H9 (cell line): ENCODE measurements around the gene LINGO1. TPM values are rescaled to one million over a fixed set of nuclear protein-coding genes. Genes with fewer than 3 reads are reported as not detected.

Experiments used
- DNase-seq: peaks from one replicate; pipeline ENCODE4 v3.0.0-alpha.2; 2017
- H2AFZ ChIP-seq: one replicate; pipeline ENCODE4 v1.6.1; 2013; ENCODE audit warnings: mild to moderate bottlenecking, low read length, control low read depth, moderate library complexity
- H2AK5ac ChIP-seq: 2 replicates; pipeline ENCODE4 v1.6.1; 2013; ENCODE audit warnings: low read length, control low read depth, mixed read lengths; ENCODE audit not compliant: insufficient read length
- H2BK120ac ChIP-seq: one replicate; pipeline ENCODE4 v1.6.1; 2013; ENCODE audit warnings: low read depth, mild to moderate bottlenecking, low read length, control low read depth, inconsistent platforms; ENCODE audit not compliant: poor library complexity, severe bottlenecking
- H2BK12ac ChIP-seq: 2 replicates; pipeline ENCODE4 v1.6.1; 2013; ENCODE audit warnings: low read length, control low read depth, mixed read lengths, low read depth; ENCODE audit not compliant: insufficient read length
- H2BK15ac ChIP-seq: 2 replicates; pipeline ENCODE4 v1.6.1; 2013; ENCODE audit warnings: low read depth, low read length, control low read depth
- H2BK20ac ChIP-seq: one replicate; pipeline ENCODE4 v1.6.1; 2013; ENCODE audit warnings: low read depth, mild to moderate bottlenecking, low read length, control low read depth, inconsistent platforms; ENCODE audit not compliant: poor library complexity, severe bottlenecking
- H2BK5ac ChIP-seq: 2 replicates; pipeline ENCODE4 v1.6.1; 2013; ENCODE audit warnings: low read length, control low read depth, mixed read lengths; ENCODE audit not compliant: insufficient read length
- H3K14ac ChIP-seq: 2 replicates; pipeline ENCODE4 v1.6.1; 2013; ENCODE audit warnings: low read length, control low read depth; ENCODE audit not compliant: insufficient read depth
- H3K18ac ChIP-seq: 2 replicates; pipeline ENCODE4 v1.6.1; 2013; ENCODE audit warnings: low read depth, mild to moderate bottlenecking, mixed read lengths, low read length, control low read depth; ENCODE audit not compliant: insufficient read length
- H3K23ac ChIP-seq: 2 replicates; pipeline ENCODE4 v1.6.1; 2013; ENCODE audit warnings: low read length, control low read depth, mixed read lengths, low read depth; ENCODE audit not compliant: insufficient read length
- H3K23me2 ChIP-seq: 2 replicates; pipeline ENCODE4 v1.6.1; 2013; ENCODE audit warnings: low read depth, mild to moderate bottlenecking, mixed read lengths, low read length, control low read depth; ENCODE audit not compliant: insufficient read length, poor library complexity, severe bottlenecking
- H3K27ac ChIP-seq: 2 replicates; pipeline ENCODE4 v1.5.1; 2013; ENCODE audit warnings: low read length, control low read depth, mixed read lengths, low read depth; ENCODE audit not compliant: insufficient read length
- H3K27me3 ChIP-seq: 2 replicates; pipeline ENCODE4 v1.6.1; 2013; ENCODE audit warnings: low read length, control low read depth, inconsistent platforms; ENCODE audit not compliant: insufficient read depth
- H3K4ac ChIP-seq: 2 replicates; pipeline ENCODE4 v1.6.1; 2013; ENCODE audit warnings: low read depth, mild to moderate bottlenecking, control low read depth, inconsistent platforms, low read length, moderate library complexity
- H3K4me1 ChIP-seq: 2 replicates; pipeline ENCODE4 v1.6.1; 2013; ENCODE audit warnings: low read length, control low read depth, inconsistent platforms; ENCODE audit not compliant: insufficient read depth
- H3K4me2 ChIP-seq: 2 replicates; pipeline ENCODE4 v1.6.1; 2013; ENCODE audit warnings: low read length, control low read depth, mixed read lengths; ENCODE audit not compliant: insufficient read length, insufficient read depth
- H3K56ac ChIP-seq: 2 replicates; pipeline ENCODE4 v1.6.1; 2013; ENCODE audit warnings: low read depth, mild to moderate bottlenecking, mixed read lengths, low read length, control low read depth; ENCODE audit not compliant: insufficient read length
- H3K79me1 ChIP-seq: 2 replicates; pipeline ENCODE4 v1.6.1; 2013; ENCODE audit warnings: low read depth, mild to moderate bottlenecking, moderate library complexity, low read length, control low read depth, inconsistent platforms; ENCODE audit not compliant: insufficient read depth, poor library complexity, severe bottlenecking
- H3K79me2 ChIP-seq: 2 replicates; pipeline ENCODE4 v1.6.1; 2013; ENCODE audit warnings: low read length, control low read depth, inconsistent platforms; ENCODE audit not compliant: insufficient read depth
- H3K9ac ChIP-seq: 2 replicates; pipeline ENCODE4 v1.6.1; 2013; ENCODE audit warnings: low read length, control low read depth, mixed read lengths; ENCODE audit not compliant: insufficient read length; ENCODE audit errors: extremely low read depth
- H3K9me3 ChIP-seq: one replicate; pipeline ENCODE4 v1.6.1; 2013; ENCODE audit warnings: low read depth, low read length, inconsistent platforms; ENCODE audit not compliant: control insufficient read depth
- H3T11ph ChIP-seq: one replicate; pipeline ENCODE4 v1.6.1; 2013; ENCODE audit warnings: mild to moderate bottlenecking, low read length, control low read depth, inconsistent platforms
- H4K20me1 ChIP-seq: one replicate; pipeline ENCODE4 v1.6.1; 2013; ENCODE audit not compliant: control insufficient read depth, insufficient read length, insufficient read depth
- H4K5ac ChIP-seq: 2 replicates; pipeline ENCODE4 v1.6.1; 2013; ENCODE audit warnings: low read depth, mild to moderate bottlenecking, mixed read lengths, low read length, control low read depth; ENCODE audit not compliant: insufficient read length
- H4K8ac ChIP-seq: replicated peaks from 2 replicates; pipeline ENCODE4 v1.6.1; 2013; ENCODE audit warnings: low read length, control low read depth, mixed read lengths, low read depth; ENCODE audit not compliant: insufficient read length
- H4K91ac ChIP-seq: 2 replicates; pipeline ENCODE4 v1.6.1; 2013; ENCODE audit warnings: low read depth, mild to moderate bottlenecking, moderate library complexity, mixed read lengths, low read length, control low read depth; ENCODE audit not compliant: insufficient read length
- H3K27ac Mint-ChIP-seq, 3 experiments: 2 replicates in 2 of 3; 3 replicates in 1 of 3; pipeline ENCODE4 v1.8.0; 2020 to 2021; ENCODE audit warnings: mixed read lengths in 3 of 3, mild to moderate bottlenecking in 1 of 3, moderate library complexity in 1 of 3
- H3K27me3 Mint-ChIP-seq: 2 replicates; pipeline ENCODE4 v1.8.0; 2021; ENCODE audit warnings: low read depth, mild to moderate bottlenecking, moderate library complexity, mixed read lengths
- H3K36me3 Mint-ChIP-seq, 3 experiments: 2 replicates in 2 of 3; 3 replicates in 1 of 3; pipeline ENCODE4 v1.8.0; 2020 to 2021; ENCODE audit warnings: low read depth in 3 of 3, mixed read lengths in 3 of 3; ENCODE audit not compliant: insufficient read depth in 1 of 3
- H3K4me1 Mint-ChIP-seq, 2 experiments: 2 replicates each; pipeline ENCODE4 v1.8.0; 2020; ENCODE audit warnings: mixed read lengths in 2 of 2
- H3K4me3 Mint-ChIP-seq, 2 experiments: 2 replicates in 1 of 2; 3 replicates in 1 of 2; pipeline ENCODE4 v1.8.0; 2020 to 2021; ENCODE audit warnings: mild to moderate bottlenecking in 2 of 2, mixed read lengths in 2 of 2, moderate library complexity in 1 of 2
- H3K9me3 Mint-ChIP-seq, 2 experiments: 2 replicates in 1 of 2; 3 replicates in 1 of 2; pipeline ENCODE4 v1.8.0; 2020; ENCODE audit warnings: mild to moderate bottlenecking in 2 of 2, mixed read lengths in 2 of 2, moderate library complexity in 1 of 2
- WGBS: extraction: QIAGEN DNeasy Blood & Tissue Kit; methylation state at CpG from one replicate; pipeline ENCODE4 v1.1.7; 2013; ENCODE audit warnings: missing lambda C conversion rate, low lambda C conversion rate, mixed read lengths; ENCODE audit not compliant: insufficient read length; ENCODE audit errors: extremely low coverage; 5-methylcytosine and 5-hydroxymethylcytosine counted together
- total RNA-seq: library from RNA; stranded (reverse); gene quantifications from 2 replicates; pipeline ENCODE4 v1.2.1, GENCODE V29; 2021
- TF ChIP-seq, protein P1 (sequence below): fragments of 200-600 bp; sonication (generic); conservative IDR thresholded peaks from 3 replicates; pipeline ENCODE4 v1.8.0; 2021; ENCODE audit warnings: antibody characterized with exemption, mild to moderate bottlenecking

The LINGO1 gene
- total RNA-seq, 1 experiment from 2014 or later: 41.6 TPM

GRCh38 chr15:77671362-77672056 lies 38.8 kb upstream of the LINGO1 start:
- H3K9me3 ChIP-seq: no peaks in the 10 kb centered on the region
- no peaks in the 10 kb centered on the region for H3K4me1 ChIP-seq
- Mint-ChIP-seq H3K27ac (no peak overlapping the region), H3K27me3 (no peaks in the 10 kb centered on the region), H3K4me3 (no peak overlapping the region), H3K4me1 (peaks cover 4 to 17% of the 10 kb centered on the region in 2 experiments; a peak in 3 of 4 replicates), H3K9me3 (no peaks in the 10 kb centered on the region), H3K36me3 (no peaks in the 10 kb centered on the region)
- H3K4ac ChIP-seq: no peak overlapping the region
- no peaks in the 10 kb centered on the region for H3K23me2 ChIP-seq
- no peak overlapping the region for H3T11ph ChIP-seq
- H2BK5ac ChIP-seq: no peak overlapping the region
- H2AK5ac ChIP-seq: no peak overlapping the region
- no peak overlapping the region for H2BK12ac ChIP-seq
- no peak overlapping the region for H3K27ac ChIP-seq
- H4K8ac ChIP-seq: no peak overlapping the region
- no peak overlapping the region; the same call in 1 of the 2 replicates for H3K14ac ChIP-seq
- no peak overlapping the region for H3K23ac ChIP-seq
- H4K91ac ChIP-seq: no peak overlapping the region
- WGBS: no CpG with 5 or more reads among the region's 13 CpGs
- H3K4me2 ChIP-seq: no peak overlapping the region
- H3K27me3 ChIP-seq: no peaks in the 10 kb centered on the region
- no peak overlapping the region for H2BK120ac ChIP-seq
- no peak overlapping the region for H4K5ac ChIP-seq
- H3K79me1 ChIP-seq: no peaks in the 10 kb centered on the region
- H3K56ac ChIP-seq: no peak overlapping the region
- no peaks in the 10 kb centered on the region for H4K20me1 ChIP-seq
- no peaks in the 10 kb centered on the region for H3K79me2 ChIP-seq
- DNase-seq: no peak
- H3K18ac ChIP-seq: no peak overlapping the region
- H2AFZ ChIP-seq: no peak overlapping the region
- no peak overlapping the region for H2BK20ac ChIP-seq
- H2BK15ac ChIP-seq: no peak overlapping the region
- H3K9ac ChIP-seq: no peak overlapping the region
- TF ChIP-seq, protein P1, sequence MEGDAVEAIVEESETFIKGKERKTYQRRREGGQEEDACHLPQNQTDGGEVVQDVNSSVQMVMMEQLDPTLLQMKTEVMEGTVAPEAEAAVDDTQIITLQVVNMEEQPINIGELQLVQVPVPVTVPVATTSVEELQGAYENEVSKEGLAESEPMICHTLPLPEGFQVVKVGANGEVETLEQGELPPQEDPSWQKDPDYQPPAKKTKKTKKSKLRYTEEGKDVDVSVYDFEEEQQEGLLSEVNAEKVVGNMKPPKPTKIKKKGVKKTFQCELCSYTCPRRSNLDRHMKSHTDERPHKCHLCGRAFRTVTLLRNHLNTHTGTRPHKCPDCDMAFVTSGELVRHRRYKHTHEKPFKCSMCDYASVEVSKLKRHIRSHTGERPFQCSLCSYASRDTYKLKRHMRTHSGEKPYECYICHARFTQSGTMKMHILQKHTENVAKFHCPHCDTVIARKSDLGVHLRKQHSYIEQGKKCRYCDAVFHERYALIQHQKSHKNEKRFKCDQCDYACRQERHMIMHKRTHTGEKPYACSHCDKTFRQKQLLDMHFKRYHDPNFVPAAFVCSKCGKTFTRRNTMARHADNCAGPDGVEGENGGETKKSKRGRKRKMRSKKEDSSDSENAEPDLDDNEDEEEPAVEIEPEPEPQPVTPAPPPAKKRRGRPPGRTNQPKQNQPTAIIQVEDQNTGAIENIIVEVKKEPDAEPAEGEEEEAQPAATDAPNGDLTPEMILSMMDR: no peak
